Spleen (tissue), 7 donors: Measurements from ENCODE around the gene RIPK1.

ENCODE experiments used
- POLR2A ChIP-seq, 3 donors: fragments of 450-650 bp; IDR thresholded peaks; one replicate each; pipeline ENCODE4 v1.5.1; 2017; ENCODE audit warnings: antibody characterized with exemption in 3 of 3, mild to moderate bottlenecking in 1 of 3
- TF ChIP-seq, protein P1 (sequence below), 11 experiments: fragments of 200-600 bp in 7 of 11; fragments of 450-650 bp in 4 of 11; sonication (generic) in 4 of 11; IDR thresholded peaks in 8 of 11; conservative IDR thresholded peaks in 3 of 11; 1 replicate in 7 of 11; 2 replicates in 4 of 11; pipeline versions ENCODE4 v1.4.0 to v1.8.0; 2016 to 2021; ENCODE audit warnings: antibody characterized with exemption in 11 of 11, inconsistent platforms in 4 of 11, mild to moderate bottlenecking in 1 of 11
- donor health status: DM: no; HTN: no; CAD: no; lungs with moderate emphysema.
- donor health status: DM: no; HTN: no; CAD: no.
- donor health status: DM: no; HTN: no; CAD: no.

DNA sequence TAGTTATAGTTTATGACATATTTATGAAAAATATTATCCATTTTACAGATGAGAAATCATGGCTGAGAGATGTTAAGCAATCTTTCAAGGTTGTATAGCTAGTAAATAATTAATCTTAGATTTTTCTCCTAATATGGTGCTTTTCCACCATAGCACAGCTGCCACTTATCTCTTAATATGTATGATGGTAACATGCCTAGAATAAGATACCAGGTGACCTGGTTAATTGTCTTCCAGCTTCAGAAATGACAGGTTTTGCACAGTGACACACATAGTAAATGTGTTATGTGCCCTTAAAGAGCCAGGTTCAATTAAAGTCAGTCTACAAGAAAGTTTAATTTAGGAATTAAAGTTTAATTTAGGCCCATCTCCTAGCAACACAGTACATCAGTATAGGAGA lies 74.2 kb downstream of the RIPK1 start:
- TF ChIP-seq, protein P1, sequence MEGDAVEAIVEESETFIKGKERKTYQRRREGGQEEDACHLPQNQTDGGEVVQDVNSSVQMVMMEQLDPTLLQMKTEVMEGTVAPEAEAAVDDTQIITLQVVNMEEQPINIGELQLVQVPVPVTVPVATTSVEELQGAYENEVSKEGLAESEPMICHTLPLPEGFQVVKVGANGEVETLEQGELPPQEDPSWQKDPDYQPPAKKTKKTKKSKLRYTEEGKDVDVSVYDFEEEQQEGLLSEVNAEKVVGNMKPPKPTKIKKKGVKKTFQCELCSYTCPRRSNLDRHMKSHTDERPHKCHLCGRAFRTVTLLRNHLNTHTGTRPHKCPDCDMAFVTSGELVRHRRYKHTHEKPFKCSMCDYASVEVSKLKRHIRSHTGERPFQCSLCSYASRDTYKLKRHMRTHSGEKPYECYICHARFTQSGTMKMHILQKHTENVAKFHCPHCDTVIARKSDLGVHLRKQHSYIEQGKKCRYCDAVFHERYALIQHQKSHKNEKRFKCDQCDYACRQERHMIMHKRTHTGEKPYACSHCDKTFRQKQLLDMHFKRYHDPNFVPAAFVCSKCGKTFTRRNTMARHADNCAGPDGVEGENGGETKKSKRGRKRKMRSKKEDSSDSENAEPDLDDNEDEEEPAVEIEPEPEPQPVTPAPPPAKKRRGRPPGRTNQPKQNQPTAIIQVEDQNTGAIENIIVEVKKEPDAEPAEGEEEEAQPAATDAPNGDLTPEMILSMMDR (IDR thresholded peaks at IDR 0.05 in 8 of 11, conservative IDR thresholded peaks at IDR 0.05 in 3 of 11): no peak
- no peak for TF ChIP-seq POLR2A (IDR thresholded peaks at IDR 0.05)
